ENCODE measurements around the gene POGZ. TPM values are rescaled to one million over a fixed set of nuclear protein-coding genes. Genes with fewer than 3 reads are reported as not detected.

POGZ gene
- total and polyA plus RNA-seq, 2 of the 13 experiments (the other 11 are each of a cell fraction or from before 2014, with no cell fraction given) = 15.3 to 45.6 TPM

DNA sequence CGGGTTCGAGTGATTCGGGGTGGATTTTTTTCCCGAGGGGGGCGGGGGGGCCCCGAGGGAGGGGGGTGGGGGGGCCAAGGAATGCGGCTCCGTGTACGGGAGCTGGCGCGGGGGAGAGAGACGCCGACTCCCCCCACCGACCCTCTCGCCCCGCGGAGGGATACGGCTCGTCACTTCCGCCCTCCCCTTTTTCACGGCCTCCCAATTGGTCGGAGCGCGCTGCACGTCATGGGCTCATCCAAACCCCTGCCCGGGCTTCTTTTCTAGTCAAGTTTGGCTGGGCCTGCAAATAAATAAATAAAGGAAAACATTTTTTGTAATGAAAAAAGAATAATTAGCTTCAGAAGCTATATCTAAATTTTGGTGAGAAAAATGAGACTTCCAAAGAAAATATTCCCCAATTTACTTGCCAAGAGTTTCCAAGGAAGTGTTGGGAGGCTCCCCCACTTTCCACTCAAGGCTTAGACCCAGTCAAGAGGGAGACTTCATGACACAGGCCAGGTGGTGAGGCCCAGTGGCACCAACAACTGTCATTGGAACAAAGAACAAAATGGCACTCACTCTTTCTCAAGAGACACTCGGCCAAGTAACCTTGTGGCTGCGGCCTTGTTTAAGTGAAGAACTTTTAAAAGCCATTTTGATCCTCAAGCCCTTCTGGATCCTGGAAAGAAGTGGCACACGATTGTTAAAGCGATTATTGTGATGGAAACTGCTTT is at the start of gene POGZ (continued):
- TF ChIP-seq, protein P1, sequence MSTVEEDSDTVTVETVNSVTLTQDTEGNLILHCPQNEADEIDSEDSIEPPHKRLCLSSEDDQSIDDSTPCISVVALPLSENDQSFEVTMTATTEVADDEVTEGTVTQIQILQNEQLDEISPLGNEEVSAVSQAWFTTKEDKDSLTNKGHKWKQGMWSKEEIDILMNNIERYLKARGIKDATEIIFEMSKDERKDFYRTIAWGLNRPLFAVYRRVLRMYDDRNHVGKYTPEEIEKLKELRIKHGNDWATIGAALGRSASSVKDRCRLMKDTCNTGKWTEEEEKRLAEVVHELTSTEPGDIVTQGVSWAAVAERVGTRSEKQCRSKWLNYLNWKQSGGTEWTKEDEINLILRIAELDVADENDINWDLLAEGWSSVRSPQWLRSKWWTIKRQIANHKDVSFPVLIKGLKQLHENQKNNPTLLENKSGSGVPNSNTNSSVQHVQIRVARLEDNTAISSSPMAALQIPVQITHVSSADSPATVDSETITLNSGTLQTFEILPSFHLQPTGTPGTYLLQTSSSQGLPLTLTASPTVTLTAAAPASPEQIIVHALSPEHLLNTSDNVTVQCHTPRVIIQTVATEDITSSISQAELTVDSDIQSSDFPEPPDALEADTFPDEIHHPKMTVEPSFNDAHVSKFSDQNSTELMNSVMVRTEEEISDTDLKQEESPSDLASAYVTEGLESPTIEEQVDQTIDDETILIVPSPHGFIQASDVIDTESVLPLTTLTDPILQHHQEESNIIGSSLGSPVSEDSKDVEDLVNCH (CRISPR knock-in tag; IDR thresholded peaks at IDR 0.05) = no peak
- TF ChIP-seq ZNF460 (CRISPR knock-in tag; IDR thresholded peaks at IDR 0.05; ENCODE audit: borderline replicate concordance) (no peak), ZNF496 (CRISPR knock-in tag; IDR thresholded peaks at IDR 0.05; ENCODE audit: insufficient replicate concordance) (no peak), POLR2AphosphoS5 (IDR thresholded peaks at IDR 0.05; ENCODE audit: low read depth, low read length) (peak; percentile 51), POLR2AphosphoS2 (IDR thresholded peaks at IDR 0.05; ENCODE audit: low read depth, low read length) (no peak), SCMH1 (CRISPR knock-in tag; IDR thresholded peaks at IDR 0.05; ENCODE audit: borderline replicate concordance) (no peak), ZSCAN29 (CRISPR knock-in tag; conservative IDR thresholded peaks at IDR 0.05) (no peak), RFXAP (CRISPR knock-in tag; IDR thresholded peaks at IDR 0.05; ENCODE audit: borderline replicate concordance) (no peak), BCL6 (CRISPR knock-in tag; IDR thresholded peaks at IDR 0.05) (no peak; the same call in 1 of the 2 replicates), ZNF24 (IDR thresholded peaks at IDR 0.05) (no peak), GABPA (IDR thresholded peaks at IDR 0.05; ENCODE audit: low read depth, low read length) (peak; percentile 72), GABPA (CRISPR knock-in tag; IDR thresholded peaks at IDR 0.05; ENCODE audit: low read depth) (peak; percentile 90), ZNF160 (CRISPR knock-in tag; IDR thresholded peaks at IDR 0.05) (no peak), PAWR (CRISPR knock-in tag; IDR thresholded peaks at IDR 0.05; ENCODE audit: borderline replicate concordance) (no peak), ZFP36 (IDR thresholded peaks at IDR 0.05; ENCODE audit: borderline replicate concordance, low read depth, low read length, partially characterized antibody) (no peak), KLF15 (CRISPR knock-in tag; IDR thresholded peaks at IDR 0.05; ENCODE audit: borderline replicate concordance) (no peak), NFATC3 (CRISPR knock-in tag; IDR thresholded peaks at IDR 0.05) (no peak), ZMAT3 (CRISPR knock-in tag; conservative IDR thresholded peaks at IDR 0.05) (no peak), ZNF530 (CRISPR knock-in tag; IDR thresholded peaks at IDR 0.05; ENCODE audit: low read depth) (no peak), KAT2B (IDR thresholded peaks at IDR 0.05; ENCODE audit: borderline replicate concordance, low read depth, low read length) (no peak), ETV5 (CRISPR knock-in tag; IDR thresholded peaks at IDR 0.05; ENCODE audit: borderline replicate concordance) (peak; percentile 77), POLR2G (IDR thresholded peaks at IDR 0.05; ENCODE audit: low read depth, low read length) (0 out of 2 replicates have a peak, but pooled peaks have one; percentile 53)
- TF ChIP-seq, protein P2, sequence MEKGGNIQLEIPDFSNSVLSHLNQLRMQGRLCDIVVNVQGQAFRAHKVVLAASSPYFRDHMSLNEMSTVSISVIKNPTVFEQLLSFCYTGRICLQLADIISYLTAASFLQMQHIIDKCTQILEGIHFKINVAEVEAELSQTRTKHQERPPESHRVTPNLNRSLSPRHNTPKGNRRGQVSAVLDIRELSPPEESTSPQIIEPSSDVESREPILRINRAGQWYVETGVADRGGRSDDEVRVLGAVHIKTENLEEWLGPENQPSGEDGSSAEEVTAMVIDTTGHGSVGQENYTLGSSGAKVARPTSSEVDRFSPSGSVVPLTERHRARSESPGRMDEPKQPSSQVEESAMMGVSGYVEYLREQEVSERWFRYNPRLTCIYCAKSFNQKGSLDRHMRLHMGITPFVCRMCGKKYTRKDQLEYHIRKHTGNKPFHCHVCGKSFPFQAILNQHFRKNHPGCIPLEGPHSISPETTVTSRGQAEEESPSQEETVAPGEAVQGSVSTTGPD (CRISPR knock-in tag; IDR thresholded peaks at IDR 0.05) = no peak
- TF ChIP-seq, protein P3, sequence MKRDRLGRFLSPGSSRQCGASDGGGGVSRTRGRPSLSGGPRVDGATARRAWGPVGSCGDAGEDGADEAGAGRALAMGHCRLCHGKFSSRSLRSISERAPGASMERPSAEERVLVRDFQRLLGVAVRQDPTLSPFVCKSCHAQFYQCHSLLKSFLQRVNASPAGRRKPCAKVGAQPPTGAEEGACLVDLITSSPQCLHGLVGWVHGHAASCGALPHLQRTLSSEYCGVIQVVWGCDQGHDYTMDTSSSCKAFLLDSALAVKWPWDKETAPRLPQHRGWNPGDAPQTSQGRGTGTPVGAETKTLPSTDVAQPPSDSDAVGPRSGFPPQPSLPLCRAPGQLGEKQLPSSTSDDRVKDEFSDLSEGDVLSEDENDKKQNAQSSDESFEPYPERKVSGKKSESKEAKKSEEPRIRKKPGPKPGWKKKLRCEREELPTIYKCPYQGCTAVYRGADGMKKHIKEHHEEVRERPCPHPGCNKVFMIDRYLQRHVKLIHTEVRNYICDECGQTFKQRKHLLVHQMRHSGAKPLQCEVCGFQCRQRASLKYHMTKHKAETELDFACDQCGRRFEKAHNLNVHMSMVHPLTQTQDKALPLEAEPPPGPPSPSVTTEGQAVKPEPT (CRISPR knock-in tag; IDR thresholded peaks at IDR 0.05; ENCODE audit: low read depth) = no peak

All from HepG2 (cell line).